HEK293 (cell line): Measurements from ENCODE around the gene PGP.

Experiments used
- CTCF ChIA-PET: fragments of 350-600 bp; formaldehyde crosslinking; extraction: SDS; loops from one replicate; lab custom pipeline; 2021; ENCODE audit warnings: antibody characterized with exemption; lab: Yijun Ruan, JAX
- POLR2A ChIA-PET: fragments of 300-600 bp; formaldehyde crosslinking; extraction: SDS; loops from one replicate; lab custom pipeline; 2020; ENCODE audit warnings: antibody characterized with exemption, inconsistent platforms; lab: Yijun Ruan, JAX
- H3K27ac ChIP-seq: fragments of 200-500 bp; sonication (Bioruptor generic); 2 replicates; pipeline ENCODE4 v1.5.1; 2014; ENCODE audit warnings: low read depth, low read length, control low read depth, inconsistent platforms; ENCODE audit errors: extremely low read depth
- H3K36me3 ChIP-seq, 2 experiments: fragments of 200-500 bp in 1 of 2; sonication (Bioruptor generic) in 1 of 2; 1 replicate in 1 of 2; 2 replicates in 1 of 2; pipeline ENCODE4 v1.5.1; 2014 to 2017; ENCODE audit warnings: inconsistent platforms in 2 of 2, low read length in 2 of 2; ENCODE audit not compliant: control insufficient read depth in 2 of 2, insufficient read depth in 1 of 2
- H3K4me1 ChIP-seq: fragments of 200-500 bp; sonication (Bioruptor generic); 2 replicates; pipeline ENCODE4 v1.5.1; 2014; ENCODE audit warnings: mild to moderate bottlenecking, low read length, inconsistent platforms; ENCODE audit not compliant: control insufficient read depth, insufficient read depth
- H3K4me3 ChIP-seq: 2 replicates; pipeline ENCODE4 v1.5.1; 2011; ENCODE audit warnings: low read depth, mild to moderate bottlenecking, control low read depth, low read length, moderate library complexity
- H3K9me3 ChIP-seq: fragments of 200-500 bp; sonication (Bioruptor generic); 2 replicates; pipeline ENCODE4 v1.5.1; 2014; ENCODE audit warnings: low read depth, low read length, inconsistent platforms; ENCODE audit not compliant: control insufficient read depth, insufficient read depth
- GLIS2 ChIP-seq: fragments of 450-650 bp; formaldehyde crosslinking; IDR thresholded peaks from 2 replicates; pipeline ENCODE4 v1.5.1; 2016; ENCODE audit warnings: missing biosample characterization, missing genetic modification characterization
- HIC1 ChIP-seq: fragments of 450-650 bp; formaldehyde crosslinking; IDR thresholded peaks from 2 replicates; pipeline ENCODE4 v1.5.1; 2016; ENCODE audit warnings: missing biosample characterization, missing genetic modification characterization
- MYNN ChIP-seq: fragments of 450-650 bp; formaldehyde crosslinking; IDR thresholded peaks from 2 replicates; pipeline ENCODE4 v1.5.1; 2016; ENCODE audit warnings: missing biosample characterization, missing genetic modification characterization, borderline replicate concordance
- PRDM2 ChIP-seq: fragments of 450-650 bp; formaldehyde crosslinking; IDR thresholded peaks from 2 replicates; pipeline ENCODE4 v1.5.1; 2016; ENCODE audit warnings: missing biosample characterization, missing genetic modification characterization, borderline replicate concordance
- PRDM4 ChIP-seq: fragments of 450-650 bp; formaldehyde crosslinking; IDR thresholded peaks from 2 replicates; pipeline ENCODE4 v1.5.1; 2017; ENCODE audit warnings: missing biosample characterization, missing genetic modification characterization
- SETDB1 ChIP-seq: IDR thresholded peaks from one replicate; pipeline ENCODE4 v1.6.1; 2017; ENCODE audit warnings: mild to moderate bottlenecking, low read length, moderate library complexity, mixed read lengths; ENCODE audit not compliant: insufficient read length
- YY2 ChIP-seq: fragments of 450-650 bp; formaldehyde crosslinking; IDR thresholded peaks from 2 replicates; pipeline ENCODE4 v1.5.1; 2016; ENCODE audit warnings: missing biosample characterization, missing genetic modification characterization
- ZEB2 ChIP-seq: fragments of 450-650 bp; formaldehyde crosslinking; IDR thresholded peaks from 2 replicates; pipeline ENCODE4 v1.5.1; 2016; ENCODE audit warnings: missing biosample characterization, missing genetic modification characterization
- ZIC2 ChIP-seq: fragments of 450-650 bp; formaldehyde crosslinking; IDR thresholded peaks from 2 replicates; pipeline ENCODE4 v1.5.1; 2016; ENCODE audit warnings: missing biosample characterization, missing genetic modification characterization
- ZNF140 ChIP-seq: fragments of 450-650 bp; formaldehyde crosslinking; IDR thresholded peaks from 2 replicates; pipeline ENCODE4 v1.5.1; 2016; ENCODE audit warnings: missing biosample characterization, missing genetic modification characterization
- ZNF366 ChIP-seq: fragments of 450-650 bp; formaldehyde crosslinking; conservative IDR thresholded peaks from 2 replicates; pipeline ENCODE4 v1.5.1; 2016; ENCODE audit warnings: missing biosample characterization, missing genetic modification characterization
- ZNF391 ChIP-seq: fragments of 450-650 bp; formaldehyde crosslinking; IDR thresholded peaks from 2 replicates; pipeline ENCODE4 v1.5.1; 2016; ENCODE audit warnings: low read depth, missing biosample characterization, missing genetic modification characterization, borderline replicate concordance
- ZNF529 ChIP-seq: fragments of 450-650 bp; formaldehyde crosslinking; IDR thresholded peaks from 2 replicates; pipeline ENCODE4 v1.5.1; 2017; ENCODE audit warnings: missing genetic modification characterization, missing biosample characterization; ENCODE audit not compliant: insufficient replicate concordance
- ZNF629 ChIP-seq: fragments of 450-650 bp; formaldehyde crosslinking; IDR thresholded peaks from 2 replicates; pipeline ENCODE4 v1.5.1; 2017; ENCODE audit warnings: missing biosample characterization, missing genetic modification characterization
- ZNF639 ChIP-seq: fragments of 450-650 bp; formaldehyde crosslinking; IDR thresholded peaks from 2 replicates; pipeline ENCODE4 v1.5.1; 2016; ENCODE audit warnings: missing biosample characterization, missing genetic modification characterization
- ZNF677 ChIP-seq: fragments of 450-650 bp; IDR thresholded peaks from 2 replicates; pipeline ENCODE4 v1.5.0; 2018; ENCODE audit warnings: missing biosample characterization, mild to moderate bottlenecking, missing genetic modification characterization, moderate library complexity
- ZNF701 ChIP-seq: fragments of 450-650 bp; formaldehyde crosslinking; IDR thresholded peaks from 2 replicates; pipeline ENCODE4 v1.5.1; 2016; ENCODE audit warnings: missing biosample characterization, missing genetic modification characterization
- ZNF707 ChIP-seq: fragments of 450-650 bp; formaldehyde crosslinking; IDR thresholded peaks from 2 replicates; pipeline ENCODE4 v1.5.1; 2016; ENCODE audit warnings: missing biosample characterization, missing genetic modification characterization
- ZNF76 ChIP-seq: fragments of 450-650 bp; formaldehyde crosslinking; IDR thresholded peaks from 2 replicates; pipeline ENCODE4; 2016; ENCODE audit warnings: low read depth, missing biosample characterization, missing genetic modification characterization, borderline replicate concordance
- ZNF768 ChIP-seq: fragments of 450-650 bp; formaldehyde crosslinking; IDR thresholded peaks from 2 replicates; pipeline ENCODE4 v1.5.1; 2018; ENCODE audit warnings: missing biosample characterization, mild to moderate bottlenecking, missing genetic modification characterization
- ZSCAN30 ChIP-seq: fragments of 450-650 bp; IDR thresholded peaks from 2 replicates; pipeline ENCODE4 v1.5.1; 2018; ENCODE audit warnings: missing biosample characterization, mild to moderate bottlenecking, missing genetic modification characterization, moderate library complexity
- TF ChIP-seq, protein P1 (sequence below): fragments of 450-650 bp; formaldehyde crosslinking; IDR thresholded peaks from 2 replicates; pipeline ENCODE4 v1.5.1; 2017; ENCODE audit warnings: missing biosample characterization, missing genetic modification characterization

The PGP gene

GRCh38 chr16:2231016-2231931 lies 16.6 kb upstream of the PGP start:
- no peaks in the 10 kb centered on the region for H3K9me3 ChIP-seq
- peaks cover under 1% of the 10 kb centered on the region; the same call in 1 of the 2 replicates for H3K4me1 ChIP-seq
- ChIA-PET CTCF (no interaction called here), POLR2A (interaction anchor here (1.1 to 2.0 kb wide), 4 partner anchors 8 to 270 kb away, joined by 3 to 6 read pairs (median 4); partner anchors contain the start of genes E4F1 and ECI1)
- H3K4me3 ChIP-seq: no peak overlapping the region
- peaks cover 0 to 88% of the 10 kb centered on the region in 2 experiments; a peak in 2 of 3 replicates for H3K36me3 ChIP-seq
- no peak overlapping the region for H3K27ac ChIP-seq
- no peak for TF ChIP-seq ZNF366
- TF ChIP-seq ZSCAN30 (tag by site-specific recombination): no peak
- no peak for TF ChIP-seq ZNF768 (tag by site-specific recombination)
- TF ChIP-seq ZNF701: no peak
- TF ChIP-seq ZNF707 (tag by site-specific recombination): no peak
- no peak for TF ChIP-seq PRDM2 (tag by site-specific recombination)
- TF ChIP-seq ZNF639 (tag by site-specific recombination): peak; percentile 45; the same call in 1 of the 2 replicates
- peak; percentile 29; the same call in 1 of the 2 replicates for TF ChIP-seq PRDM4 (tag by site-specific recombination)
- TF ChIP-seq SETDB1: no peak
- peak; percentile 37; the same call in 1 of the 2 replicates for TF ChIP-seq ZNF76 (tag by site-specific recombination)
- TF ChIP-seq YY2 (tag by site-specific recombination): no peak
- 0 out of 2 replicates have a peak, but pooled peaks have one; percentile 11 for TF ChIP-seq ZIC2 (tag by site-specific recombination)
- 0 out of 2 replicates have a peak, but pooled peaks have one; percentile 9 for TF ChIP-seq ZNF677 (tag by site-specific recombination)
- peak; percentile 78 for TF ChIP-seq MYNN (tag by site-specific recombination)
- TF ChIP-seq ZNF629: peak; percentile 42; the same call in 1 of the 2 replicates
- TF ChIP-seq, protein P1, sequence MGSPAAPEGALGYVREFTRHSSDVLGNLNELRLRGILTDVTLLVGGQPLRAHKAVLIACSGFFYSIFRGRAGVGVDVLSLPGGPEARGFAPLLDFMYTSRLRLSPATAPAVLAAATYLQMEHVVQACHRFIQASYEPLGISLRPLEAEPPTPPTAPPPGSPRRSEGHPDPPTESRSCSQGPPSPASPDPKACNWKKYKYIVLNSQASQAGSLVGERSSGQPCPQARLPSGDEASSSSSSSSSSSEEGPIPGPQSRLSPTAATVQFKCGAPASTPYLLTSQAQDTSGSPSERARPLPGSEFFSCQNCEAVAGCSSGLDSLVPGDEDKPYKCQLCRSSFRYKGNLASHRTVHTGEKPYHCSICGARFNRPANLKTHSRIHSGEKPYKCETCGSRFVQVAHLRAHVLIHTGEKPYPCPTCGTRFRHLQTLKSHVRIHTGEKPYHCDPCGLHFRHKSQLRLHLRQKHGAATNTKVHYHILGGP (tag by site-specific recombination): no peak
- peak; percentile 36; the same call in 1 of the 2 replicates for TF ChIP-seq HIC1 (tag by site-specific recombination)
- TF ChIP-seq ZNF140 (tag by site-specific recombination): no peak
- no peak for TF ChIP-seq GLIS2
- no peak for TF ChIP-seq ZNF391 (tag by site-specific recombination)
- no peak for TF ChIP-seq ZNF529 (tag by site-specific recombination)
- 0 out of 2 replicates have a peak, but pooled peaks have one; percentile 37 for TF ChIP-seq ZEB2 (tag by site-specific recombination)
